Stomach (tissue), 9 donors: ENCODE measurements around the gene TIGAR. TPM values are rescaled to one million over a fixed set of nuclear protein-coding genes. Genes with fewer than 3 reads are reported as not detected.

Experiments
- DNase-seq, 2 donors: peaks; one replicate each; pipeline versions ENCODE4 v3.0.0 to v3.0.0-alpha.2; 2013 to 2019
- H3K27ac ChIP-seq, 5 donors: fragments of 200-600 bp in 4 of 5; sonication (generic) in 4 of 5; one replicate each; pipeline ENCODE4 v1.5.1; 2013 to 2019; ENCODE audit warnings: mild to moderate bottlenecking in 1 of 5, moderate library complexity in 1 of 5
- H3K27me3 ChIP-seq, 3 donors: fragments of 200-600 bp; sonication (generic); one replicate each; pipeline ENCODE4 v1.5.1; 2017 to 2019; ENCODE audit warnings: mixed run types in 1 of 3
- H3K36me3 ChIP-seq, 4 donors: fragments of 200-600 bp; sonication (generic); 1 replicate in 3 of 4; 2 replicates in 1 of 4; pipeline ENCODE4 v1.5.1; 2016 to 2019
- H3K4me1 ChIP-seq, 4 donors: fragments of 200-600 bp; sonication (generic); one replicate each; pipeline ENCODE4 v1.5.1; 2016 to 2019
- H3K4me3 ChIP-seq, 4 donors: fragments of 200-600 bp; sonication (generic) in 3 of 4; one replicate each; pipeline ENCODE4 v1.5.1; 2016 to 2019; ENCODE audit warnings: mild to moderate bottlenecking in 1 of 4
- H3K9me3 ChIP-seq, 4 donors: fragments of 200-600 bp; sonication (generic); one replicate each; pipeline ENCODE4 v1.5.1; 2016 to 2019
- CTCF ChIP-seq, 7 experiments: fragments of 450-650 bp in 4 of 7; fragments of 200-600 bp in 3 of 7; sonication (generic) in 3 of 7; IDR thresholded peaks; one replicate each; pipeline ENCODE4 v1.5.1; 2016 to 2019; ENCODE audit warnings: antibody characterized with exemption in 7 of 7, control low read depth in 2 of 7, mild to moderate bottlenecking in 1 of 7
- EP300 ChIP-seq: sonication (generic); formaldehyde crosslinking; IDR thresholded peaks from one replicate; pipeline ENCODE4 v1.6.1; 2017; ENCODE audit warnings: antibody characterized with exemption
- POLR2A ChIP-seq, 4 donors: fragments of 450-650 bp; IDR thresholded peaks; one replicate each; pipeline ENCODE4 v1.6.1; 2016; ENCODE audit warnings: antibody characterized with exemption in 4 of 4, control low read depth in 2 of 4, mild to moderate bottlenecking in 1 of 4, moderate library complexity in 1 of 4
- POLR2AphosphoS5 ChIP-seq, 3 donors: sonication (generic); formaldehyde crosslinking; IDR thresholded peaks; one replicate each; pipeline ENCODE4 v1.6.1; 2016; ENCODE audit warnings: antibody characterized with exemption in 3 of 3
- WGBS, 5 donors: extraction: QIAGEN DNeasy Blood & Tissue Kit in 3 of 5; methylation state at CpG; one replicate each; pipeline versions ENCODE4 v1.1.5 to v1.1.7; 2013 to 2018; 5-methylcytosine and 5-hydroxymethylcytosine counted together
- intact Hi-C: fragments of 100-400 bp; cut with DNase I; formaldehyde crosslinking; loops from one replicate; pipeline ENCODE4 v1.15.1; 2023; ENCODE audit warnings: low total_unique reads
- polyA plus RNA-seq, 3 donors: library from polyadenylated mRNA; stranded (reverse); fragments of 200-250 nt; gene quantifications; one replicate each; pipeline ENCODE4 v1.2.3, GENCODE V29; 2013
- total RNA-seq, 5 donors: library from RNA; depleted of rRNA; stranded (reverse); fragments of >200 nt; gene quantifications; one replicate each; pipeline versions ENCODE4 v1.1.0 to v1.2.3, GENCODE V29; 2014 to 2016
- donor health status: healthy with polysubstance abuse.
- donor health status: Bipolar disorder and iron deficiency.
- donor health status: healthy.

Gene TIGAR
- total and polyA plus RNA-seq, 8 donors, result 0.45 to 149 (median 5.5) TPM; not detected in 1

- Histone ChIP-seq H3K4me3 (no peak overlapping the region), H3K27ac (no peak overlapping the region), H3K4me1 (no peaks in the 10 kb centered on the region), H3K27me3 (peaks cover 0 to 24% (median 7%) of the 10 kb centered on the region in 3 donors), H3K36me3 (no peaks in the 10 kb centered on the region), H3K9me3 (no peaks in the 10 kb centered on the region)
- no peak for DNase-seq
- WGBS, 5 donors, result 47 to 77% (median 56%) methylated on average over 6 of the region's 6 CpGs
- TF ChIP-seq POLR2AphosphoS5 (IDR thresholded peaks at IDR 0.05), result no peak
- TF ChIP-seq EP300, result no peak
- no peak for TF ChIP-seq POLR2A (IDR thresholded peaks at IDR 0.05)
- intact Hi-C loops, result no loop called here
Measured at GRCh38 chr12:4375449-4375848, 54.4 kb downstream of the TIGAR start.

- intact Hi-C loops, result no loop called here
- peaks cover 0 to 23% (median 7%) of the 10 kb centered on the region in 3 donors for H3K27me3 ChIP-seq
- H3K36me3 ChIP-seq, result no peaks in the 10 kb centered on the region
- H3K9me3 ChIP-seq, result no peaks in the 10 kb centered on the region
- 78 to 88% (median 85%) methylated on average over 1 of the region's 1 CpG for WGBS, 5 donors
- TF ChIP-seq POLR2A (IDR thresholded peaks at IDR 0.05) (no peak), EP300 (no peak), POLR2AphosphoS5 (IDR thresholded peaks at IDR 0.05) (no peak), CTCF (IDR thresholded peaks at IDR 0.05) (no peak)
- no peak overlapping the region for H3K27ac ChIP-seq
- H3K4me3 ChIP-seq, result no peak overlapping the region
- H3K4me1 ChIP-seq, result no peaks in the 10 kb centered on the region
- DNase-seq, result no peak
Measured at GRCh38 chr12:4378772-4379171, 57.8 kb downstream of the TIGAR start.

GRCh38 chr12:4379405-4379804 is 58.4 kb downstream of the TIGAR start, which contains the start of gene FGF23:
FGF23 (minus strand) TSS chr12:4379712; CDS start chr12:4379582, 130 bp downstream.
- Histone ChIP-seq H3K27me3 (peaks cover 0 to 23% (median 7%) of the 10 kb centered on the region in 3 donors), H3K4me1 (no peaks in the 10 kb centered on the region), H3K4me3 (no peak within 1 kb of the TSS), H3K9me3 (no peaks in the 10 kb centered on the region), H3K36me3 (no peaks in the 10 kb centered on the region), H3K27ac (no peak within 1 kb of the TSS)
- TF ChIP-seq POLR2AphosphoS5 (IDR thresholded peaks at IDR 0.05), result no peak
- no peak for TF ChIP-seq POLR2A (IDR thresholded peaks at IDR 0.05)
- TF ChIP-seq CTCF (IDR thresholded peaks at IDR 0.05), result no peak
- no peak for TF ChIP-seq EP300
- WGBS, 5 donors, result 9 to 17% (median 10%) methylated on average over 3 to 7 of the region's 7 CpGs
- intact Hi-C loops, result no loop called here
- DNase-seq, result peak in 1 of 2 donors; percentile 55

- Histone ChIP-seq H3K9me3 (no peaks in the 10 kb centered on the region), H3K4me1 (no peaks in the 10 kb centered on the region), H3K27me3 (peaks cover 0 to 23% (median 7%) of the 10 kb centered on the region in 3 donors), H3K4me3 (no peak overlapping the region), H3K36me3 (no peaks in the 10 kb centered on the region), H3K27ac (no peak overlapping the region)
- DNase-seq, result no peak
- intact Hi-C loops, result no loop called here
- 71 to 87% (median 75%) methylated on average over 4 of the region's 4 CpGs for WGBS, 5 donors
- TF ChIP-seq EP300 (no peak), CTCF (IDR thresholded peaks at IDR 0.05) (no peak), POLR2A (IDR thresholded peaks at IDR 0.05) (no peak), POLR2AphosphoS5 (IDR thresholded peaks at IDR 0.05) (no peak)
Measured at GRCh38 chr12:4380332-4380731, 59.3 kb downstream of the TIGAR start.

GRCh38 chr12:4383304-4383865 is 62.4 kb downstream of the TIGAR start:
- no peaks in the 10 kb centered on the region for H3K4me1 ChIP-seq
- TF ChIP-seq CTCF (IDR thresholded peaks at IDR 0.05), result no peak
- TF ChIP-seq POLR2AphosphoS5 (IDR thresholded peaks at IDR 0.05), result no peak
- TF ChIP-seq EP300, result no peak
- no peak for TF ChIP-seq POLR2A (IDR thresholded peaks at IDR 0.05)
- H3K4me3 ChIP-seq, result no peak overlapping the region
- H3K27ac ChIP-seq, result no peak overlapping the region
- no peaks in the 10 kb centered on the region for H3K9me3 ChIP-seq
- H3K36me3 ChIP-seq, result no peaks in the 10 kb centered on the region
- DNase-seq, result peak in 1 of 2 donors; percentile 7
- WGBS, 5 donors, result 60 to 81% (median 71%) methylated on average over 7 to 8 of the region's 8 CpGs
- intact Hi-C loops, result no loop called here
- H3K27me3 ChIP-seq, result peaks cover 0 to 29% (median 7%) of the 10 kb centered on the region in 3 donors
